DND-41 (cell line): Measurements from ENCODE around the gene HCN4.
"Not testable (repeated sequence)": the region's sequence is repeated elsewhere in the genome, so short reads cannot be mapped to it uniquely, and the experiment has no call there.

Experiments used
- ATAC-seq: fragments of 200-7000 bp; cut with Tn5 transposase; 3 replicates; pipeline ENCODE4 v1.9.1; 2021; ENCODE audit warnings: low read depth; ENCODE audit not compliant: insufficient read depth
- DNase-seq: peaks from one replicate; pipeline ENCODE4 v3.0.0-alpha.2; 2020
- H2AFZ ChIP-seq: 2 replicates; pipeline ENCODE4 v1.6.0; 2012; ENCODE audit warnings: low read depth, low read length
- H3K27ac ChIP-seq: 2 replicates; pipeline ENCODE4 v1.5.1; 2012; ENCODE audit warnings: low read length, inconsistent platforms
- H3K27me3 ChIP-seq: fragments of 200-600 bp; sonication (generic); 2 replicates; pipeline ENCODE4 v1.6.0; 2012; ENCODE audit warnings: low read length, mild to moderate bottlenecking, inconsistent platforms; ENCODE audit not compliant: insufficient read depth, poor library complexity
- H3K36me3 ChIP-seq: 2 replicates; pipeline ENCODE4 v1.5.1; 2012; ENCODE audit warnings: low read length, inconsistent platforms; ENCODE audit not compliant: insufficient read depth
- H3K4me1 ChIP-seq: 2 replicates; pipeline ENCODE4 v1.5.1; 2012; ENCODE audit warnings: mild to moderate bottlenecking, low read length; ENCODE audit not compliant: insufficient read depth
- H3K4me2 ChIP-seq: 2 replicates; pipeline ENCODE4 v1.6.0; 2012; ENCODE audit warnings: mild to moderate bottlenecking, moderate library complexity, low read length, inconsistent platforms; ENCODE audit not compliant: insufficient read depth
- H3K4me3 ChIP-seq, 2 experiments: fragments of 200-600 bp in 1 of 2; shearing (Covaris generic) in 1 of 2; 2 replicates each; pipeline ENCODE4 v1.5.1; 2012 to 2016; ENCODE audit warnings: inconsistent platforms in 2 of 2, low read length in 2 of 2, mild to moderate bottlenecking in 2 of 2, low read depth in 1 of 2, moderate library complexity in 1 of 2
- H3K79me2 ChIP-seq: 2 replicates; pipeline ENCODE4 v1.6.0; 2012; ENCODE audit warnings: low read length, inconsistent platforms; ENCODE audit not compliant: insufficient read depth
- H3K9ac ChIP-seq: 2 replicates; pipeline ENCODE4 v1.6.0; 2012; ENCODE audit warnings: low read depth, mild to moderate bottlenecking, inconsistent platforms, low read length, moderate library complexity
- H3K9me3 ChIP-seq: 2 replicates; pipeline ENCODE4 v1.5.1; 2012; ENCODE audit warnings: low read length, moderate library complexity, mild to moderate bottlenecking, inconsistent platforms; ENCODE audit not compliant: insufficient read depth, severe bottlenecking
- H4K20me1 ChIP-seq: 2 replicates; pipeline ENCODE4 v1.6.0; 2012; ENCODE audit warnings: low read length; ENCODE audit not compliant: insufficient read depth
- CTCF ChIP-seq: IDR thresholded peaks from 2 replicates; pipeline ENCODE4 v1.5.1; 2012; ENCODE audit warnings: borderline replicate concordance, low read length, moderate library complexity, mild to moderate bottlenecking; ENCODE audit not compliant: poor library complexity, severe bottlenecking; ENCODE audit errors: extremely low read depth
- EZH2 ChIP-seq: IDR thresholded peaks from 3 replicates; pipeline ENCODE4 v1.6.1; 2012; ENCODE audit warnings: borderline replicate concordance, low read depth, mild to moderate bottlenecking, moderate library complexity, low read length, inconsistent platforms; ENCODE audit not compliant: severe bottlenecking

Gene HCN4

GRCh38 chr15:73308305-73308704 lies 60.5 kb downstream of the HCN4 start:
- no peak for DNase-seq
- H3K27ac ChIP-seq = no peak overlapping the region
- no peaks in the 10 kb centered on the region for H3K4me1 ChIP-seq
- no peak overlapping the region for H2AFZ ChIP-seq
- H3K4me2 ChIP-seq = no peak overlapping the region
- no peak for TF ChIP-seq EZH2
- H3K9me3 ChIP-seq = no peaks in the 10 kb centered on the region
- no peaks in the 10 kb centered on the region for H3K27me3 ChIP-seq
- no peak overlapping the region for H3K9ac ChIP-seq
- no peaks in the 10 kb centered on the region for H4K20me1 ChIP-seq
- no peak for ATAC-seq
- H3K79me2 ChIP-seq = no peaks in the 10 kb centered on the region
- H3K4me3 ChIP-seq = no peak overlapping the region
- no peaks in the 10 kb centered on the region for H3K36me3 ChIP-seq

- TF ChIP-seq CTCF (peak; percentile 64), EZH2 (no peak)
- no peaks in the 10 kb centered on the region for H3K79me2 ChIP-seq
- no peaks in the 10 kb centered on the region for H3K9me3 ChIP-seq
- no peak overlapping the region for H3K4me3 ChIP-seq
- H3K27me3 ChIP-seq = no peaks in the 10 kb centered on the region
- no peaks in the 10 kb centered on the region; the same call in 1 of the 2 replicates for H3K36me3 ChIP-seq
- no peak overlapping the region for H2AFZ ChIP-seq
- ATAC-seq (peak; percentile 54; the same call in 1 of the 3 replicates), DNase-seq (peak; percentile 21)
- H3K4me2 ChIP-seq = no peak overlapping the region
- H4K20me1 ChIP-seq = no peaks in the 10 kb centered on the region
- H3K27ac ChIP-seq = no peak overlapping the region
- H3K4me1 ChIP-seq = no peaks in the 10 kb centered on the region
- H3K9ac ChIP-seq = no peak overlapping the region
Observed at GRCh38 chr15:73305331-73306211, 63.2 kb downstream of the HCN4 start.

GRCh38 chr15:73303636-73304035 lies 65.1 kb downstream of the HCN4 start:
- Histone ChIP-seq H3K36me3 (no peaks in the 10 kb centered on the region; the same call in 1 of the 2 replicates), H3K79me2 (no peaks in the 10 kb centered on the region)
- no peak for ATAC-seq

GRCh38 chr15:73300286-73300685 lies 68.5 kb downstream of the HCN4 start:
- not testable (repeated sequence) for H3K9me3 ChIP-seq, H2AFZ ChIP-seq, H3K27ac ChIP-seq, H3K36me3 ChIP-seq, ATAC-seq, H3K9ac ChIP-seq, H4K20me1 ChIP-seq, H3K4me2 ChIP-seq, H3K4me1 ChIP-seq, DNase-seq, H3K79me2 ChIP-seq, H3K27me3 ChIP-seq, H3K4me3 ChIP-seq

More at GRCh38 chr15:73303636-73304035, 65.1 kb downstream of the HCN4 start:
- DNase-seq = no peak
- no peaks in the 10 kb centered on the region for H3K27me3 ChIP-seq
- no peak overlapping the region for H3K4me3 ChIP-seq
- no peaks in the 10 kb centered on the region for H3K4me1 ChIP-seq
- no peaks in the 10 kb centered on the region for H4K20me1 ChIP-seq
- no peak overlapping the region for H3K4me2 ChIP-seq
- TF ChIP-seq EZH2 (no peak), CTCF (no peak)
- H2AFZ ChIP-seq = no peak overlapping the region
- no peak overlapping the region for H3K9ac ChIP-seq
- H3K27ac ChIP-seq = no peak overlapping the region
- no peaks in the 10 kb centered on the region for H3K9me3 ChIP-seq
